Stimulated activated CD4-positive, alpha-beta T cell treated with anti-CD3 and anti-CD28 coated beads, Interleukin-4, amount 100 ng/mL, for 4 hours (primary cell): ENCODE measurements around the gene ZNF850.
A peak's percentile ranks its signal among the peaks of the same experiment; 100 is the strongest.

ENCODE experiments used
- DNase-seq, 2 experiments: peaks; one replicate each; pipeline ENCODE4 v3.0.0-alpha.2; 2020

ZNF850 gene

DNA sequence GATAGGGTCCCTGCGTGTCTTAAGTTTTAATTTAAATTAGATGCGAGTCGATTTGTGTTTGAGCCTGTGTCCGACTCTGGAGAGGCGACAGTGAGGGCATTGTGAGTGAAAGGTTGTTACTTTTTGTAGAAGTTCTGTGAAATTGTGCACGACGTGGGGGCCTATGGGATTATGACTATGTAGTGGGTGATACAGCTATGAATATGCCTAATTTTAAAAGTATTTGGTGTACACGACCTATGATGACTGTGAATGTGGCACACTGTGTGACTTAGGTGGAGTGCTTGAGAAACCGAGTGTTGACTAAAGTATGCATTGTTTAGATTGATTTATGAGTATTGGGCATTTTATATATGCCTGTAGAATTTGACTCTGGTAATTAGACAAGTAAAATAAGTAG is 84.5 kb downstream of the ZNF850 start:
- no peak for DNase-seq

DNA sequence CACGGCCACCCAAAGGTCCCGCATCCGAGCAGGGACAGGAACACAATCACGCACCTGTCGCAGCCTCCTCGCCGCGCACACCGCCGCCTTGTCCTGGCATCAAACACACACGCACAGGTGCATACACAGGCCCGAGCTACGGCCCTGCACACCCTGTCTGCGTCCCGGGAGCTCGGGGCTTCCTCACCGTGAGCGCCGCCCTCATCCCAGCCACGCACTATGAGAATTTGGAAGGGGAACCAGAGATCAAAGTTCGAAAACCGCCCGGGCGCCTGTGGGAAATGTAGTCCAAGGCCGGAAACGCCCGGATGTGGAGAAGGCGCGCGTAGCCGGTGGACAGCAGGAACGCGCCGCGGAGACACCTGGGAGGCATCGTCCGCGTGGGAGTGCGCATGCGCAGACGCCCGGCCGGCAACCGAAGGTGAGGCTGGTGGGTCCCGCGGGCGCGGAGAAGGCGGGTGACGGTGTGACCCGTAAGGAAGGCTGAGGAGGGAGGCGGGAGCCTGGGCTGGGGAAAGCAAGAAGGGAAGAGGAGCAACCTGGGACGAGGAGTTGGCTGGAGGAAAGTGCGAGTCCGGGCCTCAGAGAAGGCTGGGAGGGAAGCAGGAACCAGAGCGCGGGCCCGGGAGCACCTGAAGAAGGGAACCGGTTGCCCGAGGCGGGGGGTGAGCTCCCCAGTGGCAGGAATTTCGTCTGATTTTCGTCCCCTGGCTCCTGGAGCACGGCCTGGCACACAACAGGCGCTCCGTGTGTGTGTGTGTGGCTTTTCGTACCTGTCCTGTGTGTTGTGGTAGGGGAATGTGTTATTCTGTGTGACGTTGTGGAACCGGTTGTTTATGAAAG is 85.2 kb downstream of the ZNF850 start, which contains the start of gene ZNF567:
Gene ZNF567, plus strand, starts transcription at position 399 of the 843 bp plus-strand sequence. CDS start 7,256 bp downstream, outside the sequence.
- DNase-seq, result peak; percentile 97 to 99

DNA sequence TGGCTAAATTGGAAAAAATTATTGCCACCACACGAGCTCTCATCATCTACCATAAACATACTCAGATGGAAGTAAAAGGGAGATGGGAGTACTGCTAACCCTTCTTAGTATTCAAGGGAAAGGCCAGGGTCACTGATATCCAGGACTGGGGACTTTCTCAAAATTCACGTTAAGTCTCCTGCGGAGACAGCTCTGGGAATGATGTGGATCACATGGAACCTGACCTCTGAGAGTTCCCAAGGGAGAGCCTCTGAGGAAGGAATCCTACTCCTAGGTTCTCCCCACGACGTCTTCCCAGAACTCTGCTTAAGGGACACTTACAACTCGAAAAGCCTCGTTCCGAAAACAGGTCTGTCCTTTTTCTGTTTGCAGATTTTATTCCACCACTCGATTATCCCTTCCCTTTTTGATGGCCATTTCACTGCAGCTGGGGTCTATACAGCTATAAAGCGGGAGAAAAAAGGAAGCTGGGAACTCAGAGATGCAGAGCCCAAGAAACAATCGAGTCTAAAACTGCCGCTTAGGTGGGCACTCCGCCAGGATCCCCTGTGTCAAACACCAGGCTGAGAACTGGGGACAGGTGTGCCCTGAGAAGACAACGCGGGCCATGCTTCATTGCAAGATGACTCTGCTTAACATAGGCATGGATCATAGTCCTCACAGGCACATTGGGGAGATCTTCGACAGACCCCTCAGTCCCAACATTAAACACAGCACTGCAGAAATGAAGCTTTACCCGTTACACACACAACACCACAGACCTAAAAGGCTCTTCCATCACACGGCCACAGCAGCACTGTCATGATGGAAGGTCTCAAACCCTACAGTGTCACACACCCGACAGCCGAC is 86.0 kb downstream of the ZNF850 start:
- DNase-seq, result no peak

DNA sequence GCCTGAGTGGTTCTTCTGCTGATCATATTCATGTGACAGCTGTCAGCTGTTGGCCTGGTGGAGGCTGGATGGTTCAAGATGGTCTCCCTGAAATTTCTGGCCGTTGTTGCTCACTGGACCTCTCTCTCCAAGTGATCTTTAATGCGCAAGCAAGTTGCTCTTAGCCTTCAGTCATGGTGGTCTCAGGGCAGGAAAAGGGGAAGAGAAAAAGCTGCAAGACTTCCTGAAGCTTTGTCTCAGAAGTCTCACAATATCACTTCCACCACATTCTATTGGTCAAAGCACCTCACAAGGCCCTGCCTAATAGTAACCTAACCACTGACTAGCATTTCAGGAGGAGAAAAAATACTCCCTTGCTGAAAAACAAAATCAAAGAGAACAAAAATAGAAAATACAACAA is 86.8 kb downstream of the ZNF850 start:
- no peak for DNase-seq

DNA sequence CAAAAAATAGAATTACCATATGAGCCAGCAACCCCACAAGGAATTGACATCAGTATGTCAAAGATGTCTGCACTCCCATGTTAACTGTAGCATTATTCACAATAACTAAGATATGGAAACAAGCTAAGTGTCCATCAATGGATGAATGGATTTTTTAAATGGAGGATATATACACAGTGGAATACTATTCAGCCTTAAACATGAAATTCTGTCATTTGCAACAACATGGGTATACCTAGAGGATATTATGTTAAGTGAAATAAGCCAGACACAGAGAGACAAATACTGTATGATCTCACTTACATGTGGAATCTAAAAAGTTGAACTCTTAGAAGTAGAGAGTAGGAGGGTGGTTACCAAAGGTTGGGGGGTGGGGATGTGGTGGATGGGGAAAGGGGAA is 93.2 kb downstream of the ZNF850 start:
- no peak for DNase-seq

DNA sequence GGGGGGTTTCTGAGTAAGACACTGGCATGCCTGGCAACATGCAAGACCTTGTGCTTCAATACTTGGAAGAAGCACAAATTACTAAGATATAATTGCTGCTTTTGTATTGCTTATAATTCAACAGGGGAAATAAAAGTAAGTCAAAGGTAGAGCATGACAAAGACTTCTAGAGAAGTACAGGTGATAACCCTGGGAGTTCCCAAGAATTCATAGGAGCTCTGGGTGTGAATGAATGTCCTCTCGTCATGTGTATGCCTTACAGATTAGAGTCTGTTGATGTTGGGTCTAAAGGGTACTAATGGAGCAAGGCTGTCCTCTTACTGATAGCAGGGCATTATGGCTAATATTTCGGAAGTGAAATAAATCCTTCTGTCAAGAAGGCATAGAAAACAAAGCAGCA is 98.4 kb downstream of the ZNF850 start:
- DNase-seq, result no peak

DNA sequence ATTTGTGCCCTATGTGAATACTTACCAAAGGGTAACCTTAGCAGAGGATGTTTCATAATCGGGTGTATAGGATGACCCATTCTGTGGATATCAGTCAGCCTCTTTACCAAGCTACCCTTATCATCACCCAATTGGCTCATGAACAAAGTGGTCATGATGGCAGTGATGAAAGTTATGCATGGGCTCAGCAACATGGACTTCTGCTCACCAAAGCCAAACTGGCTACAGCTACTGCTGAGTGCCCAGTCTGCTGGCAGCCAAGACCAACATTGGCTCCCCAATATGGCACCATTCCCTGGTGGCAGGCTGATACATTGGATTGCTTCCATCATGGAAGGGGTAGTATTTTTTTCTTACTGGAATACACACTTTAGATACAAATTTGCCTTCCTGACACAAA is 100.2 kb downstream of the ZNF850 start:
- DNase-seq, result no peak

DNA sequence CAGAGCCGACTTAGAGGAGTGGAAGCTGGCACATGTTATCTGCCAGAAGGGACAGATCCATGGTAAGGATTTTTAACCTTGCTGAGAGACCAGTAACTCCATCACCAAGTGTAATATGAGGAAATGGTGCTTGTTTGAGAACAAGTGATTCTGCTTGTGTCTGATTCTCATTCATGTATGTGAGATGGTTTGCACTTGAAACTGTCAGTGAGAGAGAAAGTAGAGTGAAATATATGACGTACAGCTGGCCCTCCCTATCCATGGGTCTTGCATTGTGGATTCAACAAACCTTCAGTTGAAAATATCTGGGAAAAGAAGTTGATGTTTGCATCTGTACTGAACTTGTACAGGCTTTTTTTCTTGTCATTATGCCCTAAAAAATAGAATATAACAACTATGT is 104.0 kb downstream of the ZNF850 start:
- no peak for DNase-seq

DNA sequence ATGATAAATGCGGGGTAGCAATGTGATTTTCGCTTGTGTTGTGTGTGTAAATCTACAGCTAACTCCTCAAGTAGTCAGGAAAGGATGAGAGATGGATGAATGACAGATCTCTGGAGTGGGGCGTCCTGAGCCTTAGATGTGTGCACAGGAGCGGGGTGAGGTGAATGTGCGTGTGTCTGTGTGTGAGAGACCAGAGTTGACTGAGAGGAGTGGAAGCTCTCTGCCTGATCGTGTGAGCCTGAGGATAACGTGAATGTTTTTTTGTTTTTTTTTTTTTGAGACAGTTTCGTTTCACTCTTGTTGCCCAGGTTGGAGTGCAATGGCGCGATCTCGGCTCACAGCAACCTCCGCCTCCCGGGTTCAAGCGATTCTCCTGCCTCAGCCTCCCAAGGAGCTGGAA is 106.8 kb downstream of the ZNF850 start:
- no peak for DNase-seq
